Lower lobe of right lung (tissue), 2 donors: Measurements from ENCODE around the gene ARL8A. TPM values are rescaled to one million over a fixed set of nuclear protein-coding genes. Genes with fewer than 3 reads are reported as not detected.
A peak's percentile ranks its signal among the peaks of the same experiment; 100 is the strongest.
"Not testable (repeated sequence)": the region's sequence is repeated elsewhere in the genome, so short reads cannot be mapped to it uniquely, and the experiment has no call there.

Experiments used
- ATAC-seq, 2 donors: fragments of 200-7000 bp; cut with Tn5 transposase; one replicate each; pipeline ENCODE4 v1.9.1; 2020 to 2022; ENCODE audit warnings: mild to moderate bottlenecking in 2 of 2, moderate library complexity in 2 of 2
- DNase-seq: peaks from one replicate; pipeline ENCODE4 v3.0.0-alpha.2; 2020
- H3K27ac ChIP-seq: fragments of 200-600 bp; one replicate; pipeline ENCODE4 v1.8.0; 2022
- H3K27me3 ChIP-seq: fragments of 200-600 bp; one replicate; pipeline ENCODE4 v1.8.0; 2022; ENCODE audit warnings: low read depth
- H3K36me3 ChIP-seq: fragments of 200-600 bp; one replicate; pipeline ENCODE4 v1.8.0; 2022; ENCODE audit warnings: mild to moderate bottlenecking
- H3K4me1 ChIP-seq: fragments of 200-600 bp; one replicate; pipeline ENCODE4 v1.8.0; 2022
- H3K4me3 ChIP-seq: fragments of 200-600 bp; one replicate; pipeline ENCODE4 v1.8.0; 2022; ENCODE audit warnings: mild to moderate bottlenecking
- H3K9me3 ChIP-seq: fragments of 200-600 bp; one replicate; pipeline ENCODE4 v1.8.0; 2022
- intact Hi-C: fragments of 100-400 bp; cut with DNase I; formaldehyde crosslinking; loops from one replicate; pipeline ENCODE4 v1.11.0; 2022
- total RNA-seq: library from RNA; stranded (reverse); fragmentation: NEBNext Ultra II Directional; extraction: Animal tissue kit (Norgen Biotek cat#: 25700); gene quantifications from one replicate; pipeline ENCODE4 v1.2.1, GENCODE V29; 2021
- TF ChIP-seq, protein P1 (sequence below): fragments of 200-600 bp; IDR thresholded peaks from one replicate; pipeline ENCODE4 v1.8.0; 2022; ENCODE audit warnings: antibody characterized with exemption, mild to moderate bottlenecking
- donor health status: DM: no; HTN: yes; CAD: no; lungs with severe emphysema.

ARL8A gene
- total RNA-seq, 1 donor from 2014 or later, result 98.0 TPM

DNA sequence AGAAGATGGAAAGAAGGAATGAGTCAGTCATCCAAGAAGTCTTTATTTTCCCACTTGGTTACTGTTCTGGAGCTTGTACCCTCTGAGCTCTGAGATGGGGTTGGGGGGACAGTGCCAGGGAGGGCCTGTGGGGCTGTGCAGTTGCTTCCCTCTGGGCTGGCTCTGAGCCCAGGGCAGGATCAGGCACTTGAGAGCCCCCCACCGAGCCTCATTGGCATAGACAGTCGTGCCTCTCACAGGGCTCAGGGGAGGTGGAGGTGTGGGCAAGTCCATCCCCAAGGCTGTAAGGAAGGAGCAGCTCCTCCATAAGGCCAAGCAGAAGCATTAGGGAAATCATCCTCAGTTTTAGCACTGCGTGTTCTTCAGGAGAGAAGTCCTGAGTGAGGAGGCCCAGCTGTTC is 2.5 kb upstream of the ARL8A start:
- DNase-seq (no peak), ATAC-seq (no peak)
- TF ChIP-seq, protein P1, sequence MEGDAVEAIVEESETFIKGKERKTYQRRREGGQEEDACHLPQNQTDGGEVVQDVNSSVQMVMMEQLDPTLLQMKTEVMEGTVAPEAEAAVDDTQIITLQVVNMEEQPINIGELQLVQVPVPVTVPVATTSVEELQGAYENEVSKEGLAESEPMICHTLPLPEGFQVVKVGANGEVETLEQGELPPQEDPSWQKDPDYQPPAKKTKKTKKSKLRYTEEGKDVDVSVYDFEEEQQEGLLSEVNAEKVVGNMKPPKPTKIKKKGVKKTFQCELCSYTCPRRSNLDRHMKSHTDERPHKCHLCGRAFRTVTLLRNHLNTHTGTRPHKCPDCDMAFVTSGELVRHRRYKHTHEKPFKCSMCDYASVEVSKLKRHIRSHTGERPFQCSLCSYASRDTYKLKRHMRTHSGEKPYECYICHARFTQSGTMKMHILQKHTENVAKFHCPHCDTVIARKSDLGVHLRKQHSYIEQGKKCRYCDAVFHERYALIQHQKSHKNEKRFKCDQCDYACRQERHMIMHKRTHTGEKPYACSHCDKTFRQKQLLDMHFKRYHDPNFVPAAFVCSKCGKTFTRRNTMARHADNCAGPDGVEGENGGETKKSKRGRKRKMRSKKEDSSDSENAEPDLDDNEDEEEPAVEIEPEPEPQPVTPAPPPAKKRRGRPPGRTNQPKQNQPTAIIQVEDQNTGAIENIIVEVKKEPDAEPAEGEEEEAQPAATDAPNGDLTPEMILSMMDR, result no peak
- no peak overlapping the region for H3K27ac ChIP-seq
- H3K4me3 ChIP-seq, result no peak overlapping the region
- peaks cover 22% of the 10 kb centered on the region for H3K4me1 ChIP-seq
- no peaks in the 10 kb centered on the region for H3K36me3 ChIP-seq
- intact Hi-C loops, result no loop called here
- no peaks in the 10 kb centered on the region for H3K9me3 ChIP-seq
- H3K27me3 ChIP-seq, result no peaks in the 10 kb centered on the region

DNA sequence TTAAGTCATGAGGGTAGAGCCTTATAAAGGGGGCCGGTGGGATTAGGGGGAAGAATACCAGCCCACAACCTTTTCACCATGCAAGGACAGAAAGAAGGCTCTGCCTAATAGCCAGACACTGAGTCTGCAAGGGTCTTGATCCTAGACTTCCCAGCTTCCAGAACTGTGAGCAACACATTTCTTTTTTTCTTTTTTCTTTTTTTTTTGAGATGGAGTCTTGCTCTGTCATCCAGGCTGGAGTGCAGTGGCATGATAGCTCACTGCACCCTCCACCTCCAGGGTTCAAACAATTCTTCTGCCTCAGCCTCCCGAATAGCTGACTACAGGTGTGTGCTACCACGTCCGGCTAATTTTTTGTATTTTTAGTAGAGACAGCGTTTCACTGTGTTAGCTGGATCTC is 1.7 kb upstream of the ARL8A start:
- TF ChIP-seq, protein P1, result no peak
- Histone ChIP-seq H3K27me3 (no peaks in the 10 kb centered on the region), H3K9me3 (no peaks in the 10 kb centered on the region), H3K4me1 (peaks cover 28% of the 10 kb centered on the region), H3K4me3 (no peak overlapping the region), H3K27ac (no peak overlapping the region), H3K36me3 (no peaks in the 10 kb centered on the region)
- no peak for ATAC-seq
- intact Hi-C loops, result no loop called here
- DNase-seq, result no peak

DNA sequence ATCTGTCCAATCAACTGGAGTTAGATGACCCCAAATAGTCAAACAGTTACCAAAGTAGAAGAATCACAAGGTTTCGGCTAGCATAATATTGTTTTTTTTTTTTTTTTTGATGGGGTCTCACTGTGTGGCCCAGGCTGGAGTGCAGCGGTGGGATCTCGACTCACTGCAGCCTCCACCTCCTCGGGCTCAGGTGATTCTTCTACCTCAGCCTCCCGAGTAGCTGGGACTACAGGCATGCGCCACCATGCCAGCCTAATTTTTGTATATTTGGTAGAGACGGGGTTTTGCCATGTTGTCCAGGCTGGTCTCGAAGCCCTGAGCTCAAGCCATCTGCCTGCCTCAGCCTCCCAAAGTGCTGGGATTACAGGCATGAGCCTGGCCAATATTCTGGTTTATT is 1.2 kb upstream of the ARL8A start:
- intact Hi-C loops, H3K27me3 ChIP-seq, ATAC-seq, H3K36me3 ChIP-seq, DNase-seq, H3K4me3 ChIP-seq, H3K27ac ChIP-seq, H3K9me3 ChIP-seq: not testable (repeated sequence)
- peaks cover 33% of the 10 kb centered on the region for H3K4me1 ChIP-seq

DNA sequence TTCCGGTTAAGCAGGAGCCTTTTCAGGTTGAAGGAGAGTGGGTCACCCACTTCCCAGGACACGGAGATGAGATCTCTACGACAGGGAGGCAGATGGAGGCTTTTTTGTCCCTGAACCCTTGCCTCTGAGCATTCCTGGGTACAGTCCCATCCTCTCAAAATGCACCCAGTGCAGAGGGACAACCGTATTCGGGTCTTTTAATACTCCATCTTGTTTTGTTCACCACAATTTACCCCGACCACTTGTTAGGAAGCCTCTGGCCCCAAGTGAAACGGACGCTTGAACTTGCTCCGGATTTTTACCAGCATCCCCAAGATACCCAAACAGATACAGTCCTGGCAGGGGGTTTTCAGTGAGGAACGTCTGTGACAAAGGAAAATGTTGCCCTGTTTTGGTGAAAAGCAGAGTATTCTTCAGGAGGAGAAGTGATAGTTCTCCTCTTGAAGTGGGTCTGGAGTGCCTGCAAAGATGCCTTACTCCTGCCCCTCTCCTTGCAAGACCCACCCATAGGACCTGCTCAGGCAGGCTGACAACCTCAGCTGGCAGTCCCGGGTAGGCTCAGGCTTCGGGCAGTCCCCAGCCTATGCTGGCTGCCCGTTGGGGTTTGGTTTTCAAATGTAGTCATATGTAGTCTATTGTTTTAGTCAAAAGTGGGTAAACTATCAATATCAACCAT is 669 bp upstream of the ARL8A start:
- H3K27ac ChIP-seq, result peak overlapping the region; percentile 94
- H3K36me3 ChIP-seq, result no peaks in the 10 kb centered on the region
- intact Hi-C loops, result no loop called here
- no peaks in the 10 kb centered on the region for H3K9me3 ChIP-seq
- no peaks in the 10 kb centered on the region for H3K27me3 ChIP-seq
- peak in 1 of 2 donors; percentile 6 for ATAC-seq
- H3K4me1 ChIP-seq, result peaks cover 38% of the 10 kb centered on the region
- no peak for DNase-seq
- TF ChIP-seq, protein P1, result no peak
- H3K4me3 ChIP-seq, result peak overlapping the region; percentile 92

DNA sequence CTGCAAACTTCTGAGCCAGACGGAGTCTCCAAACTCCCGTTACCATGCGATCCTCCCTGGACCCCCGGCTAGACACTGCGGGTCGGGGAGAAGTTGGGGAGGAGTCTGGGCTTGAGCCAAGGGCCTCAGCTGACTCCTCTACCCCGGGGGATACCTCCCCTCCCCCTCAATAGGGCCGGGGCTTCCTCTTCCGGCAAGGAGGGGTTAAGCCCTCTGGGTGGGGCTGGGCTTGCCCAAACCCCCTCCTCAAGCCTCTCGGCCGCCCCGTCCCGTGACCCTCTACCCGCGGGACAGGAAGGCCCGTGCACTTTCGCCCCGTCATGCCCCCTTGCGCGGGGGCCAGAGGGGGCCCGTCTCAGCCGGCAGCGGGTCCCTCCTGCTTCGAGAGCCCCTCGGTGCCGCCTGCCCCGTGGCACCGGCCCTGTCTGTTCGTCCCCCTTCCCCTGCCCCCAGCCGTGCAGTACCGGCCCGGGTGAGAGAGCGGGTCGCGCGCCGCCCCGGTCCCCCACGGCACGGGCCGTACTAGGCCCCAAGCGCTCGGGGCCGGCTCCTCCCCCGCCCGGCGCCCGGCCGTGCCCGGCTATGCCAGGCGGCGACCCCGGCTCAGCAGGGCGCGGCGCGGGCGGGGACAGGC is 652 bp downstream of the ARL8A start:
- TF ChIP-seq, protein P1, result no peak
- H3K36me3 ChIP-seq, result peaks cover 10% of the 10 kb centered on the region
- intact Hi-C loops, result no loop called here
- peak overlapping the region; percentile 92 for H3K4me3 ChIP-seq
- DNase-seq, result peak; percentile 75
- H3K9me3 ChIP-seq, result no peaks in the 10 kb centered on the region
- peaks cover 38% of the 10 kb centered on the region for H3K4me1 ChIP-seq
- peak overlapping the region; percentile 94 for H3K27ac ChIP-seq
- H3K27me3 ChIP-seq, result no peaks in the 10 kb centered on the region
- peak; percentile 76 to 79 for ATAC-seq
